Right atrium auricular region (tissue), 2 donors: ENCODE data around the gene UHMK1. TPM values are rescaled to one million over a fixed set of nuclear protein-coding genes. Genes with fewer than 3 reads are reported as not detected.
"Not testable (repeated sequence)": the region's sequence is repeated elsewhere in the genome, so short reads cannot be mapped to it uniquely, and the experiment has no call there.

Experiments
- DNase-seq: peaks from one replicate; pipeline ENCODE4 v3.0.0-alpha.2; 2019; ENCODE audit warnings: low spot score
- H3K27ac ChIP-seq, 2 donors: fragments of 200-600 bp; sonication (generic); 1 replicate in 1 of 2; 2 replicates in 1 of 2; pipeline ENCODE4 v1.5.1; 2016 to 2019
- H3K27me3 ChIP-seq, 2 donors: fragments of 200-600 bp; sonication (generic); one replicate each; pipeline versions ENCODE4 v1.5.1 to v1.6.0; 2017 to 2019
- H3K36me3 ChIP-seq: fragments of 200-600 bp; sonication (generic); one replicate; pipeline ENCODE4 v1.5.1; 2016
- H3K4me1 ChIP-seq, 2 donors: fragments of 200-600 bp; sonication (generic); one replicate each; pipeline versions ENCODE4 v1.5.1 to v1.6.0; 2017 to 2019
- H3K4me3 ChIP-seq, 2 donors: fragments of 200-600 bp; sonication (generic); 1 replicate in 1 of 2; 2 replicates in 1 of 2; pipeline ENCODE4 v1.5.1; 2017 to 2019; ENCODE audit warnings: mild to moderate bottlenecking in 1 of 2, moderate library complexity in 1 of 2
- H3K9me3 ChIP-seq, 2 donors: fragments of 200-600 bp; sonication (generic); one replicate each; pipeline ENCODE4 v1.5.1; 2019
- total RNA-seq, 2 donors: library from RNA; depleted of rRNA; stranded (reverse); fragments of >200 nt; gene quantifications; one replicate each; pipeline ENCODE4 v1.1.0, GENCODE V29; 2016
- TF ChIP-seq, protein P1 (sequence below), 2 donors: fragments of 200-600 bp; sonication (generic); IDR thresholded peaks; one replicate each; pipeline ENCODE4 v1.5.1; 2019; ENCODE audit warnings: antibody characterized with exemption in 2 of 2

The UHMK1 gene
- total RNA-seq, 2 donors from 2014 or later = 24.3 to 28.6 TPM

DNA sequence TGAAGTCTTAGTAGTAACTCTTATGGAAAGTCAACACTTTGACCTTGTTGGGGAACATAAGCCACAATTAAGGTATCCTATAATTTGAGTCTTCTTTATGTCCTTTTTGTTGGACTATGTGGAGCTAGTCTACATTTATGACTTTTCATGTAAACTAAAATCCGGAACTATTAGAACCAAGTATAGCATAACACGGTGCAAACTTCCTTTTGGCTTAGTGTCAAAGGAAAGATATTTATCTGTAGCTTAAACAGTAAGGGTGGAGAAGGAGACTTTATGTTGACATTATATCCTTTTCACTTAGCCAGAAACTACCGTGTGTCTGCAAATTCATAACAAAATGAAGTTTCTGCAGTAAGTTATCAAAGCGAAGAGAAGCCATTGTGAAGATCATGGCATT lies 71.2 kb downstream of the UHMK1 start:
- H3K36me3 ChIP-seq = peaks cover 28% of the 10 kb centered on the region
- no peak overlapping the region for H3K4me3 ChIP-seq
- no peaks in the 10 kb centered on the region for H3K27me3 ChIP-seq
- H3K4me1 ChIP-seq = peaks cover 0 to 35% of the 10 kb centered on the region in 2 donors
- no peaks in the 10 kb centered on the region for H3K9me3 ChIP-seq
- H3K27ac ChIP-seq = no peak overlapping the region
- TF ChIP-seq, protein P1, sequence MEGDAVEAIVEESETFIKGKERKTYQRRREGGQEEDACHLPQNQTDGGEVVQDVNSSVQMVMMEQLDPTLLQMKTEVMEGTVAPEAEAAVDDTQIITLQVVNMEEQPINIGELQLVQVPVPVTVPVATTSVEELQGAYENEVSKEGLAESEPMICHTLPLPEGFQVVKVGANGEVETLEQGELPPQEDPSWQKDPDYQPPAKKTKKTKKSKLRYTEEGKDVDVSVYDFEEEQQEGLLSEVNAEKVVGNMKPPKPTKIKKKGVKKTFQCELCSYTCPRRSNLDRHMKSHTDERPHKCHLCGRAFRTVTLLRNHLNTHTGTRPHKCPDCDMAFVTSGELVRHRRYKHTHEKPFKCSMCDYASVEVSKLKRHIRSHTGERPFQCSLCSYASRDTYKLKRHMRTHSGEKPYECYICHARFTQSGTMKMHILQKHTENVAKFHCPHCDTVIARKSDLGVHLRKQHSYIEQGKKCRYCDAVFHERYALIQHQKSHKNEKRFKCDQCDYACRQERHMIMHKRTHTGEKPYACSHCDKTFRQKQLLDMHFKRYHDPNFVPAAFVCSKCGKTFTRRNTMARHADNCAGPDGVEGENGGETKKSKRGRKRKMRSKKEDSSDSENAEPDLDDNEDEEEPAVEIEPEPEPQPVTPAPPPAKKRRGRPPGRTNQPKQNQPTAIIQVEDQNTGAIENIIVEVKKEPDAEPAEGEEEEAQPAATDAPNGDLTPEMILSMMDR (IDR thresholded peaks at IDR 0.05) = no peak
- no peak for DNase-seq

DNA sequence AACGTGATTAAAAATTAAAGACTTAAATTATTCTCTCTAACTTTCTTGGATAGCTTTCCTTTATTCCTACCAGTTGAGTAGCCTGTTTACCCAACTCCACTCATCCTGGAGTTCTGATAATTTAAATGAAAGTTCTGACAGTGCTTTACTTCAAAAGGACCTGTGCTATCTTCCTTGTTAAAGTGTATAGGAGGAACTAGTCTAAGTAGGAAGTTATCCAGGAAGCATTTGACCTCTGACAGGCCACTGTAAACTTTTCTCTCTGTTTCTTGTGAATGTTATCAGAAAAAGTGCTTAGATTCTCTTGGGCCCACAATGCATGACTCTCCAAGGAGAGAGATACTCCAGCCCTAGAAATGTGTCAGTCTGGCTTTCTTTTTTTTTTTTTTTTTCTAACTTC lies 73.1 kb downstream of the UHMK1 start:
- DNase-seq = no peak
- no peak overlapping the region for H3K4me3 ChIP-seq
- H3K27me3 ChIP-seq = no peaks in the 10 kb centered on the region
- TF ChIP-seq, protein P1 (IDR thresholded peaks at IDR 0.05) = no peak
- H3K36me3 ChIP-seq = peaks cover 28% of the 10 kb centered on the region
- no peak overlapping the region for H3K27ac ChIP-seq
- H3K9me3 ChIP-seq = no peaks in the 10 kb centered on the region
- peaks cover 0 to 25% of the 10 kb centered on the region in 2 donors for H3K4me1 ChIP-seq

DNA sequence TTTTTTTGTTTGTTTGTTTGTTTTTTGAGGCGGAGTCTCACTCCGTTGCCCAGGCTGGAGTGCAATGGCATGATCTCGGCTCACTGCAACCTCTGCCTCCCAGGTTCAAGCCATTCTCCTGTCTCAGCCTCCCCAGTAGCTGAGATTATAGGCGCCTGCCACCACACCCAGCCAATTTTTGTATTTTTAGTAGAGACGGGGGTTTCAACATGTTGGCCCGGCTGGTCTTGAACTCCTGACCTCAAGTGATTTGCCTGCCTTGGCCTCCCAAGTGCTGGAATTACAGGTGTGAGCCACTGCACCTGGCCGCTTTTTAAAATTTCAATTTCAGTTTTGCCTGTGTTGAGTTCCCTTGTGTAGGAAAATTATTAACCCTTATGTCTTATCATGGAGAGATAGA lies 73.5 kb downstream of the UHMK1 start:
- H3K4me1 ChIP-seq = peaks cover 0 to 25% of the 10 kb centered on the region in 2 donors
- H3K4me3 ChIP-seq, H3K9me3 ChIP-seq, H3K27ac ChIP-seq, H3K27me3 ChIP-seq, DNase-seq: not testable (repeated sequence)
- H3K36me3 ChIP-seq = peaks cover 27% of the 10 kb centered on the region

GRCh38 chr1:162571696-162572095 lies 74.1 kb downstream of the UHMK1 start:
- no peaks in the 10 kb centered on the region for H3K9me3 ChIP-seq
- no peak for DNase-seq
- no peak overlapping the region for H3K27ac ChIP-seq
- H3K4me3 ChIP-seq = no peak overlapping the region
- peaks cover 0 to 25% of the 10 kb centered on the region in 2 donors for H3K4me1 ChIP-seq
- H3K27me3 ChIP-seq = no peaks in the 10 kb centered on the region
- TF ChIP-seq, protein P1 (IDR thresholded peaks at IDR 0.05) = no peak
- H3K36me3 ChIP-seq = peaks cover 21% of the 10 kb centered on the region

GRCh38 chr1:162573136-162573535 lies 75.5 kb downstream of the UHMK1 start:
- Histone ChIP-seq H3K27me3 (no peaks in the 10 kb centered on the region), H3K4me3 (no peak overlapping the region), H3K4me1 (peaks cover 0 to 25% of the 10 kb centered on the region in 2 donors), H3K27ac (no peak overlapping the region), H3K9me3 (no peaks in the 10 kb centered on the region), H3K36me3 (peaks cover 16% of the 10 kb centered on the region)
- TF ChIP-seq, protein P1 (IDR thresholded peaks at IDR 0.05) = no peak
- no peak for DNase-seq

- no peak for DNase-seq
- Histone ChIP-seq H3K9me3 (no peaks in the 10 kb centered on the region), H3K4me3 (no peak overlapping the region), H3K27ac (no peak overlapping the region), H3K27me3 (no peaks in the 10 kb centered on the region), H3K4me1 (peaks cover 0 to 5% of the 10 kb centered on the region in 2 donors), H3K36me3 (peaks cover 35% of the 10 kb centered on the region)
- TF ChIP-seq, protein P1 (IDR thresholded peaks at IDR 0.05) = no peak
Observed at GRCh38 chr1:162578071-162578700, 80.6 kb downstream of the UHMK1 start.
